Activated T-helper 1 cell treated with anti-CD3 and anti-CD28 coated beads, Interleukin-12 subunit alpha, Interleukin-12 subunit beta, Interleukin-2, Interleukin-4 antibody, amounts not matched to agents 30 ng/mL and 10 ng/mL and 1 ng/mL, durations not matched to agents 14 hours and 24 hours and 36 hours (primary cell): Measurements from ENCODE around the gene IPCEF1. TPM values are rescaled to one million over a fixed set of nuclear protein-coding genes. Genes with fewer than 3 reads are reported as not detected.
"Not testable (repeated sequence)": the region's sequence is repeated elsewhere in the genome, so short reads cannot be mapped to it uniquely, and the experiment has no call there.

Experiments used
- DNase-seq: peaks from one replicate; pipeline ENCODE4 v3.0.0; 2021; ENCODE audit warnings: low spot score
- H3K27ac Mint-ChIP-seq: one replicate; pipeline ENCODE4 v1.8.0; 2021; ENCODE audit warnings: mild to moderate bottlenecking, mixed read lengths
- H3K27me3 Mint-ChIP-seq: one replicate; pipeline ENCODE4 v1.8.0; 2022; ENCODE audit warnings: mild to moderate bottlenecking, moderate library complexity, mixed read lengths; ENCODE audit not compliant: insufficient read depth
- H3K36me3 Mint-ChIP-seq: one replicate; pipeline ENCODE4 v1.8.0; 2021; ENCODE audit warnings: low read depth, mixed read lengths
- H3K4me1 Mint-ChIP-seq: one replicate; pipeline ENCODE4 v1.8.0; 2021; ENCODE audit warnings: low read depth, mixed read lengths
- H3K4me3 Mint-ChIP-seq: one replicate; pipeline ENCODE4 v1.8.0; 2021; ENCODE audit warnings: mild to moderate bottlenecking, moderate library complexity, mixed read lengths
- H3K9me3 Mint-ChIP-seq: one replicate; pipeline ENCODE4 v1.8.0; 2021; ENCODE audit warnings: mixed read lengths
- intact Hi-C: fragments of 100-400 bp; cut with micrococcal nuclease; formaldehyde crosslinking; loops from one replicate; pipeline ENCODE4 v1.15.1; 2024
- total RNA-seq: library from RNA; stranded (reverse); gene quantifications from 2 replicates; pipeline ENCODE4 v1.2.3, GENCODE V29; 2022

IPCEF1 gene
- total RNA-seq, 1 donor from 2014 or later = 4.2 TPM

GRCh38 chr6:154243793-154244750 lies 112.5 kb downstream of the IPCEF1 start:
- peaks cover 86% of the 10 kb centered on the region for H3K4me1 Mint-ChIP-seq
- H3K27me3 Mint-ChIP-seq = no peaks in the 10 kb centered on the region
- peaks cover 13% of the 10 kb centered on the region for H3K36me3 Mint-ChIP-seq
- peak overlapping the region; percentile 66 for H3K4me3 Mint-ChIP-seq
- no peak for DNase-seq
- peaks cover 8% of the 10 kb centered on the region for H3K9me3 Mint-ChIP-seq
- H3K27ac Mint-ChIP-seq = peak overlapping the region; percentile 61
- intact Hi-C loops = loop anchor here (10.0 kb wide), 3 partner anchors 491 to 1071 kb away; partner anchors contain the start of genes SCAF8 and TFB1M

DNA sequence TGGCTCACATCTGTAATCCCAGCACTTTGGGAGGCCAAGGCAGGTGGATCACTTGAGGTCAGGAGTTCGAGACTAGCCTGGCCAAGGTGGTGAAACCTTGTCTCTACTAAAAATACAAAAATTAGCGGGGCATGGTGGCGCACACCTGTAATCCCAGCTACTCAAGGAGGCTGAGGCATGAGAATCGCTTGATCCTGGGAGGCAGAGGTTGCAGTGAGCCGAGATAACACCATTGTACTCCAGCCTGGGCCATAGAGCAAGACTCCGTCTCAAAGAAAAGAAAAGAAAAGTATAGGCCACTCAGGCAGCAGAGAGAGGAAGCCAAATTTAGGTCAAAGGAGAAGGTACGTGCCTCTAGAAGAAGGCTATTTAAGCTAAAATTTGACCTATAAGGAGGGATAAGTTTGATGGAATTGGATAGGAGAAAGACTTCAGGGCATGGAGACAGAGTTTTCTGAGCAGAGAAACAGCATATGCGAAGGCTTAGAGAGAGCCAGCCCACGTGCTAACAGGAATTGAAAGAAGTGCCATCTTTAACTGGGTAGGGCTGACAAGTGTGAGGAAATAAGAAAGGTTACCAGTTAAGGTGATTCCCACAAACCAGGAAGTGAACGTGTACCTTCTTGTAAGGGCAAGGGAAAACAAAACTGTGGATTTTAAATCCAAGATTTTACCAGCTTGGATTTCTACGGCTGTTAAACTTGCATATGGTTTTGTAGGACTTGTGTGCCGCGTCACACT lies 113.8 kb downstream of the IPCEF1 start:
- Mint-ChIP-seq H3K9me3 (peaks cover 8% of the 10 kb centered on the region), H3K27ac (peak overlapping the region; percentile 57), H3K4me3 (peak overlapping the region; percentile 3), H3K36me3 (peaks cover 14% of the 10 kb centered on the region), H3K27me3 (no peaks in the 10 kb centered on the region), H3K4me1 (peaks cover 79% of the 10 kb centered on the region)
- intact Hi-C loops = loop anchor here (10.0 kb wide), 3 partner anchors 492 to 1072 kb away; partner anchors contain the start of genes SCAF8 and TFB1M
- DNase-seq = no peak

DNA sequence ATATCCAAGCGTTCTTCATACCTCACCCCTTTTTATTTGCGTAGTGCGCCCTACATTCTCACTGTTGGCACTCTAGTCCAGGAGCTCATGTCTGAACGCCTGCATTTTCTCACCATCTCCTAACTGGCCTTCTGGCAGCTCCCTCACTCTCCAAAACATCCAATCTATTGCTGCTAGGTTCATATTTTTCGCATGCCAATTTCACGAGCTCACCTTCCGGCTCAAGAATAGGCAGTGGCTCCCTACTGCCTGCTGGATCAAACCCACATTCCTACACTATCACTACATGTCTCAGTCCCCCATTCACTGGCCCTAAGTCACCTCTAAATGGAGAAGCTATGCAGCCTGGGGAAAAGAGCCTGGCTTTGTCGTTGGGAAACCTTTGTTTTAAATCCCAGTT lies 115.0 kb downstream of the IPCEF1 start:
- no peak for DNase-seq
- Mint-ChIP-seq H3K9me3 (peaks cover 8% of the 10 kb centered on the region), H3K36me3 (peaks cover 18% of the 10 kb centered on the region), H3K4me3 (peak overlapping the region; percentile 37), H3K27me3 (no peaks in the 10 kb centered on the region), H3K27ac (peak overlapping the region; percentile 83), H3K4me1 (peaks cover 67% of the 10 kb centered on the region)
- intact Hi-C loops = loop anchor here (1.0 to 10.0 kb wide), 4 partner anchors 9 to 1073 kb away; partner anchors contain the start of genes SCAF8 and TFB1M

DNA sequence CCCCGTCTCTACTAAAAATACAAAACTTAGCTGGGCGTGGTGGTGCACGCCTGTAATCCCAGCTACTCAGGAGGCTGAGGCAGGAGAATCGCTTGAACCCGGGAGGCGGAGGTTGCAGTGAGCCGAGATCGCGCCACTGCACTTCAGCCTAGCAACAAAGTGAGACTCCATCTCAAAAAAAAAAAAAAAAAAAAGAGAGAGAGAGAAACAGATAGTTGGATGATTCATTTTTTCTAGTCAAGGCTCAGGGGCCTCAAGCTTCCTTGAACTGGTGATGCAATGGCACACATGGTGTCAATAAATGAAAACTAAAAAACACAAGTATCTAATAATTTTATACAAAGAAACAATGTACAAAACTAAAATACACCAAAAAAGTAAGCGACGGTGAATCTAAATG lies 115.5 kb downstream of the IPCEF1 start:
- not testable (repeated sequence) for H3K27me3 Mint-ChIP-seq, H3K4me3 Mint-ChIP-seq, H3K27ac Mint-ChIP-seq, H3K9me3 Mint-ChIP-seq, DNase-seq
- peaks cover 18% of the 10 kb centered on the region for H3K36me3 Mint-ChIP-seq
- H3K4me1 Mint-ChIP-seq = peaks cover 62% of the 10 kb centered on the region
- intact Hi-C loops = loop anchor here (1.0 to 10.0 kb wide), 4 partner anchors 9 to 1074 kb away; partner anchors contain the start of genes SCAF8 and TFB1M

- Mint-ChIP-seq H3K27ac (no peak overlapping the region), H3K4me3 (no peak overlapping the region), H3K4me1 (peaks cover 49% of the 10 kb centered on the region), H3K9me3 (peaks cover 8% of the 10 kb centered on the region), H3K36me3 (peaks cover 17% of the 10 kb centered on the region), H3K27me3 (no peaks in the 10 kb centered on the region)
- no peak for DNase-seq
- intact Hi-C loops = no loop called here
These were observed 117.2 kb downstream of the IPCEF1 start for GRCh38 chr6:154239392-154239791.

DNA sequence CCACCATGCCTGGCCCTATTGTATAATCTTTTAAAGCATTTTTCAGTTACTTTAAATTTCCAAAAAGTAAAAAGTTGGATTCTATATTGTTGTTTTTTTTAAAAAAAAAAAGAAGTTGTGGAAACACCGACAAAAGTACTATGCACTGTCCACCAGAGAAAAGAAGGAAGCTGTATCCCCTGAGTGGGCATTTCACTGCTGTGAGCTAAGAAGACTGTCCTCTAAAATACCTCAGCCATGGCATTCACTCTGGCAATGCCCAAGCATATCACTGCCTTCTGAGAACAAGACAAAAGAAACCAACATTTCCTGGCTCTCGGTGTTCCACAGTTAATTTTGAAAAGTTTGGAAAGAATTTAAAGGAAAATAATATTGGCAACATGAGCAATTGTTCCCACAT lies 117.8 kb downstream of the IPCEF1 start:
- peaks cover 49% of the 10 kb centered on the region for H3K4me1 Mint-ChIP-seq

DNA sequence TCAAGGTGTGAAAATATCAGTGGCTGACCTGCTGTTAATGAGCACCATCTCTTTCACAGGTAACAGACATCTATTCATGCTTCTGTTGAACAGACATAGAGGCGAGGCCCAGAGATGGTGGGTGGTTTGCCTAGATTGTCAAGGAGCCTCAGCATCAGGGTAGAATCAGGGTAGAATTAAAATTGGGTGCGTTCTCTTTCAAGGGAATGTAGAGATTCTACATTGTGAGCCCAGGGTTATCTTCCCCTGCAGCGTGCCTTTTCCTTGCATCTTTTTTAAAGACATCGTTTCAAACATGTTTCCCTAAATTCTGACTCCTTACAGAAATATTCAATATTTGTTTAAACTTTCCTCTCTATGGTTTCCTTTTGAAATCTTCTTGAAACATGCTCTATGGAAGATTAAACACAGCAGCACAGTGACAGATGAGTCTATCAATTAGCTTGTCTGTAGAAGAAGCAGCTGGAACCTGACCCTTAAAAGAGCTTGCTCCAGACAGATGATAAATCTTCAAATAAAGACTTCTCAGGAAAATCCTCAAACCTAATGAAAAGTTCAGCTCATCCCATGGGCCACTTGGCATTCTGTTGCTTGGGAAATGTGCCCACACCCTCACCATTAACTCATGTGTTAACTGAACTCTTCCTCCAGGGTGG lies 119.8 kb downstream of the IPCEF1 start:
- Mint-ChIP-seq H3K27me3 (no peaks in the 10 kb centered on the region), H3K9me3 (no peaks in the 10 kb centered on the region), H3K4me3 (no peak overlapping the region), H3K4me1 (peaks cover 47% of the 10 kb centered on the region), H3K27ac (no peak overlapping the region), H3K36me3 (peaks cover 8% of the 10 kb centered on the region)
- intact Hi-C loops = no loop called here
- DNase-seq = no peak

More for the DNA sequence above, 117.8 kb downstream of the IPCEF1 start:
- peaks cover 17% of the 10 kb centered on the region for H3K36me3 Mint-ChIP-seq
- peaks cover 8% of the 10 kb centered on the region for H3K9me3 Mint-ChIP-seq
- H3K27me3 Mint-ChIP-seq = no peaks in the 10 kb centered on the region
- no peak overlapping the region for H3K4me3 Mint-ChIP-seq
- no peak for DNase-seq
- intact Hi-C loops = no loop called here
- no peak overlapping the region for H3K27ac Mint-ChIP-seq

GRCh38 chr6:154234019-154234772 lies 122.4 kb downstream of the IPCEF1 start:
- Mint-ChIP-seq H3K9me3 (peaks cover 4% of the 10 kb centered on the region), H3K4me1 (peaks cover 50% of the 10 kb centered on the region), H3K4me3 (no peak overlapping the region), H3K27ac (no peak overlapping the region), H3K36me3 (peaks cover 5% of the 10 kb centered on the region), H3K27me3 (no peaks in the 10 kb centered on the region)
- DNase-seq = no peak
- intact Hi-C loops = no loop called here

DNA sequence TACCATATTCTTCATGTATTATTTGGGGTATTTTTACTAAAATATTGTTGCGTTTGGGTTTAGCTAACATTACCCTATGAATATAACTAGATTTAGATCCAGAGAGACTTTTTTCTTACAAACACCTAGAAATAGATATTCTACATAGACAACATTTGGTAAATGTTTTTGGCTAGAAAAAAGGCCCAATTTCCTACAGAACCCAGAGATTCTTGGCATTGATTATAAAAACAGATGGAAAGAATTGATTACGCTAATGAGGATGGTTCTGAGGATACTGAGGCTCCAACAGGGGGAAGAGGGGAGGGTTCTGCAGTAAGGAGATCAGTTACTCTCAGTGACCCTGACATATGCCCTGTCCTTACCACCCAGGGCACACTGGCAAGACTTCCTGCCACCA lies 123.2 kb downstream of the IPCEF1 start:
- Mint-ChIP-seq H3K27ac (no peak overlapping the region), H3K27me3 (no peaks in the 10 kb centered on the region), H3K4me1 (peaks cover 48% of the 10 kb centered on the region), H3K9me3 (peaks cover 4% of the 10 kb centered on the region), H3K36me3 (peaks cover 4% of the 10 kb centered on the region), H3K4me3 (no peak overlapping the region)
- no peak for DNase-seq
- intact Hi-C loops = no loop called here

- DNase-seq = no peak
- Mint-ChIP-seq H3K36me3 (peaks cover 4% of the 10 kb centered on the region), H3K4me1 (peaks cover 52% of the 10 kb centered on the region), H3K27ac (peak overlapping the region; percentile 37), H3K27me3 (no peaks in the 10 kb centered on the region), H3K9me3 (peaks cover 4% of the 10 kb centered on the region), H3K4me3 (peak overlapping the region; percentile 40)
- intact Hi-C loops = loop anchor here (1.0 kb wide), 1 partner anchor 8 kb away; no protein-coding TSS in a partner anchor
These were observed 124.3 kb downstream of the IPCEF1 start for GRCh38 chr6:154232013-154232910.

DNA sequence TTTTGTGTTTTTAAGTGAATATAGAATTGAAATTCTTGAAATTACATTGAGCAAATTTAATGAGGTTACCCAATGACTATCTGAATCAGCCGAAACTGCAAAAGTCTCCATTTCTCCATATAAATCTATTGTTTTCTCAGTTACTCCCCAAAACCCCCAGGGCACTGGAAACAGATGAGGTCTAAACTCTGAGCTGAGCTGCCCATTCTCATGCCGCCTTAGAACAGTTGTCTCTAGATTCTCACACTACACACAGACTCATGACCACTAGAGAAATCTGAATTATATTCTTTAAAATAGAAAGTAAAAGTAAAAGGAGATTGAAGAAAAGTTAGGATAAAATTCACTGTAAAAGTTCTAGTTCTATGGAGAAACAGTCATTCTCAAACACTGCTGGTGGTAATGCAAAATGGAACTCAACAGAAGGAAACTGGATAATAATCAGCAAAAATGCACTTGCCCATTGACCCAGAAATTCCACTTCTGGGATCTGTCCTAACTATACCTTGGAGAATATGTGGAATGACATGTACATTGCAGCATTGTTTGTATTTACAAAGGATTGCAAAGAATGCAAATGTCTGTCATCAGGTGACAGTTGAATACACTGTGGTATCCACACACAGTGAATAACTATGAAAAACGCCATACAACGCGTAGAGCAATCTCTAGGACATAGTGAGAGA lies 125.5 kb downstream of the IPCEF1 start:
- intact Hi-C loops = loop anchor here (1.0 kb wide), 2 partner anchors 19 to 122 kb away; no protein-coding TSS in a partner anchor
- peaks cover 4% of the 10 kb centered on the region for H3K9me3 Mint-ChIP-seq
- no peak for DNase-seq
- H3K27ac Mint-ChIP-seq = peak overlapping the region; percentile 76
- peak overlapping the region; percentile 40 for H3K4me3 Mint-ChIP-seq
- peaks cover 4% of the 10 kb centered on the region for H3K36me3 Mint-ChIP-seq
- H3K4me1 Mint-ChIP-seq = peaks cover 53% of the 10 kb centered on the region
- no peaks in the 10 kb centered on the region for H3K27me3 Mint-ChIP-seq
